HG02943 (cell line): ENCODE data around the gene MGRN1.

ENCODE experiments used
- ATAC-seq: cut with Tn5 transposase; IDR thresholded peaks from one replicate; pipeline ENCODE4 v1.9.1; 2021; ENCODE audit warnings: mild to moderate bottlenecking, low read depth, moderate library complexity; ENCODE audit not compliant: unreplicated experiment

Gene MGRN1

DNA sequence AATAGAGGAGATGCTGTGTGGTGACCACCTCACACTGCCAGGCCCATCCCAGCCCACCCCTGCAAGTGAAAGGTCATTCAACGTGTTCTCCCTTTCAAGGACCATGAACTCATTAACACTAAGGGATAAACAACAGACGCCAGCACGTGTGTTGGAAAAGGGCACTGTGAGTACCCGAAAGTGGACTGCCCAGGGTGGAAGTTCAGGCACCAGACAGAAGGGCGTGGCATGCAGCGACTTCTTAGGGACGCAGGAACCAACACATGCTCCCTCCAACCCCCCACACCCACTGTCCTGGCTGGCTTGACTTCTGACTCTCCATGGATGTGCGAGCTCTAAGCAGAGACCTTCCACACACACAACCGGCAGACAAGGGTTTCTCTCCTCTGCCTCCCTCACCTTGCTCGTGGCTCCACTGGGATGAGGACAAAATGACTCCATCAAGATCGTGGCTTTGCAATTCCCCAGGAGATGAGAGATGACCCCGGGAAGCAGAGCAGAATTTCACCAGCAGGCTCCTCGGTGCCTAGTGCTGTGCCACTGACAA is 20.9 kb upstream of the MGRN1 start:
- no peak for ATAC-seq

- no peak for ATAC-seq
Observed at GRCh38 chr16:4604401-4604800, 20.2 kb upstream of the MGRN1 start.

- ATAC-seq, result no peak
Observed at GRCh38 chr16:4606354-4606753, 18.3 kb upstream of the MGRN1 start.

DNA sequence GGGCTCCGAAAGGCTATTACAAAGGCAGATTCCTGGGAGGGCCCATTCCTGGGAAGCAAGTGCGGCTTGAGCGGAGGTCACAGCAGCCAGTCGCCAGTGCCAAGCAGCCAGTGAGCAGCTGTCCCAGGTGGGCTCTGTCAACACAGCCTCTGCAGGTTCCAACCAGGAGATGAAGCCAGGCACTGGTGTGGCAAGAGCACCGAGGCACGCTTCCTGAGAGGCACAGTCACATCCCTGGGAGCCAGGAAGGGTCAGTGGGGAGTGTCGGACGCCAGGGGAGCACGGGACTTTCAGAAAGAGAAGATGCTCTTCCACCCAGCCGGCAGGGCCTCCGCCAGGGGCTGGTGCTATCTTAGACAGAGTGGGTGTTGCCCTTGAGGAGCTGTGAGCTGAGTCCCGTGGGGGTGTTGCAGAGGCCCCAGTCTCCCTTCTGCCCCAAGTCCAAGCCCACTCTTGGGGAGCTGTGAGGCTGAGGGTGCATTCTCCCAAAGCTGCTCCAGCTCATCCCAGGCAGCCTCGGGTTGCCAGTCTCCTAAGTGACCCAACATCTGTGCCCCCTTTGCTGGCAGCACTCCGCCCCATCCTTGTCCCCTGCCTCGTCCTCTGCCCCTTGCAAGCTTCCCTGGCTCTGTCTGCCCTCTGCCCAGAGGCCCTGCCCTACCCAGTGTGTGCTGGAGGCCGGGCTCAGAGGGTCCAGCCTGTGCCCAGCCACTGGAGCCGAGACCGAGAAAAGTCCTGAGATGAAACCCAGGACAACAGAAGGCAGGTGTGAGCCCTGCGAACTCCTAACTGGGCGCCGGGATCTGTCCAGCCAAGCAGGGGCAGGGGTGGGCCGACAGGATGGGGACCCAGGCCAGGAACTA is 16.6 kb upstream of the MGRN1 start:
- ATAC-seq, result no peak

DNA sequence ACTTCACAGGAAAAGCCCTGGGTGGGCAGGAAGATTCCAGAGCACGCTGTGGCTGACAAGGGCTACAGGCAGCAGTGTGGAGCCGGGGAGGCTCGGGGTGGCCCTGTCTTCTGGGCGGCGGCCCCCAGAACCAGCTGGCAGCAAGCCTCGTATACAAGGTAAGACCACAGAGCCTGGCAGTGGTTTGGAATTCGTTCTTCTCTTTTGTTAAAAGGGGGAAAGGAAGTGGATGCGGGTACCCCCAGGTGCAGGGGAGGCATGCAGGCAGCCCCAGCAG is 16.0 kb upstream of the MGRN1 start:
- no peak for ATAC-seq

DNA sequence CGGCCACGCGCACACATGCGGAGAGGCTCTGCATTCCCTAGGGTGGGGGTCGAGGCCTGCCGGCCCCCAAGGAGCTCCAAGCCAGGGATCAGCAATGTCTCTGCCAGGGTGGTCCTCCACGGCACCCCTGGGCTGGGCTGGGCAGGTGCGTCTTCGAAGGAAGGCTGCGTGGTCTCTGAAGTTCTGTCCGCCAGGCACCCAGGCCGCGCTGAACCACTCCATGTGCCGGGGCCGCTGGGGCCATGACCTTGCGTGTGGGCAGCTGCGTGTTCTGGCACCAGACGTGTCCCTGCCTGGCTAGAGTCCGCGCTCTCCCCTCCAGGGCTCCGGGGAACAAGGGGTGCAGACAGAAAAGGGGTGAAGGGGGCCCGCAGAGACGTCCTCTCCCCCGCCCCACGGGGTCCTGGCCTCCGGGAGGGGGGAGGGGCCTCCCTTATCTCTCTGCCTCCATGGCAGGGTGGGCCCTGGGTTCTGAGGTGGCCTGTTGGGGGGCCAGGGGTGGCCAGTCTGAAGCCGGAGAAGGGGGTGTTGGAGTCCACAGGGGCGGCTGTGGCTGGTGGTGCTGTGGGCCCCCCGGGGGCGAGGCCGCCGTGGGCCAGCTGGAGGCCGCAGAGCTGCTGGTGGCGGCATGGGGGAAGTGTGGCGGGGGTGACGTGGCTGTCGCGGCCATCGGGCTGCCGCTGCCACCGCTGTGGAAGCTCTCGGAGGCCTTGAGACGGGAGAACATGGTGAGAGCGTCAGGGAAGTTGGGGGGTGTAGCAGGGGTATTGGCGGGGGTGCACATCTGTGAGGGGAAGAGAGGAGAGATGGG is 15.2 kb upstream of the MGRN1 start:
- no peak for ATAC-seq

- ATAC-seq, result no peak
Observed at GRCh38 chr16:4610011-4611005, 14.3 kb upstream of the MGRN1 start.

- ATAC-seq, result no peak
Observed at GRCh38 chr16:4611337-4612021, 13.1 kb upstream of the MGRN1 start.

DNA sequence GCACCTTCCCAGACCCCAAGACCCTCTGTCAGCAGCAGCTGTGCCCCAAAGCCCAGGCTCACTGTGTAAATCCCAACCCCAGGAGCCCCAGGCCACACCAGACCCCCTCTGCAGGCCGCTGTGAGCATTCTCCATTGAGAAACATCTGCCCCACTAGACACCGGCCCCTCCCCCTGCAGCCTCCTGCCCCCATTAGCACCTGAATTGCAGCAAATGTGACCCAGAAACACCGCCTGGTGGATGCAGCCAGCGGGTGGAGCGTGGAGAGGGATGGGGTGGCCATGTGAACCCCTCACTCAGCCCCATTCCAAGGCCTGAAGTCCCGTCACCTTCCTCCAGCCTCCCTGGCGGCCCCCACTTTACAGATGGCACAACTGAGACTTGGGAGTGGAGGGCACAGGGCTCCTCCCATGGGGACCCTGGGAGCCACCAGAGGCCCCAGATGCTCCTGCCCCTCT is 12.1 kb upstream of the MGRN1 start:
- ATAC-seq, result no peak

DNA sequence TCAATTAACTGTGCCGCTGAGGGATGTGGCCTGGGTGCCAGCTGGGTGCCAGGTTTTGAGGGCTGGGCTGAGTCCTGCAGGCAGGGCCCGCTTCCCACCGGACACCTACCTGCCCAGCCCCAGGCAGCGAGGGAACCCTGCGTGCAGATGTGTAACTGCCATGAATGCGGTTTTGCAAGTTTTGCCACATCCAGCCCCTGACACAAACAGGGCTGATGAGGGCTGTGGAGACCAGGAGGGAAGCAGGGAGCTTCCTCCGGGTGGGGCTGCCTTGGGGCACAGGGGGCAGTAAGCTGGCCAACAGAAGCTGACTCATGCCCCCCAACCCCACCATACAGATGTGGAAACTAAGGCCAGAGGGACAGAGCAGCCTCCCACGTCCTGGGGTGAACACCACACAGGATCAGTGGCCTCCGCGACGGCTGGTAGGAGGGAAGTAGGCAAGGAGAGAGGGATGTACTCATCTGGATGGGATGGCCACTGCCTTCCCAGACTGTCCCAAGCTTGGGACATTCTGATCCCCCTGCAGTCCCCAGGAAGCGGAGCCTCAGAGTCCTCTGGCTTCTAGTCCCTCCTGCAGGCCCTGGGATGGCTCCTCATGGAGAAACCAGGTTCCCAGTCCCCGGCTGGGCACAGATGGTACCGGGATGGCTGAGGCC is 11.5 kb upstream of the MGRN1 start:
- no peak for ATAC-seq

- ATAC-seq, result no peak
Observed at GRCh38 chr16:4613636-4614570, 10.7 kb upstream of the MGRN1 start.

DNA sequence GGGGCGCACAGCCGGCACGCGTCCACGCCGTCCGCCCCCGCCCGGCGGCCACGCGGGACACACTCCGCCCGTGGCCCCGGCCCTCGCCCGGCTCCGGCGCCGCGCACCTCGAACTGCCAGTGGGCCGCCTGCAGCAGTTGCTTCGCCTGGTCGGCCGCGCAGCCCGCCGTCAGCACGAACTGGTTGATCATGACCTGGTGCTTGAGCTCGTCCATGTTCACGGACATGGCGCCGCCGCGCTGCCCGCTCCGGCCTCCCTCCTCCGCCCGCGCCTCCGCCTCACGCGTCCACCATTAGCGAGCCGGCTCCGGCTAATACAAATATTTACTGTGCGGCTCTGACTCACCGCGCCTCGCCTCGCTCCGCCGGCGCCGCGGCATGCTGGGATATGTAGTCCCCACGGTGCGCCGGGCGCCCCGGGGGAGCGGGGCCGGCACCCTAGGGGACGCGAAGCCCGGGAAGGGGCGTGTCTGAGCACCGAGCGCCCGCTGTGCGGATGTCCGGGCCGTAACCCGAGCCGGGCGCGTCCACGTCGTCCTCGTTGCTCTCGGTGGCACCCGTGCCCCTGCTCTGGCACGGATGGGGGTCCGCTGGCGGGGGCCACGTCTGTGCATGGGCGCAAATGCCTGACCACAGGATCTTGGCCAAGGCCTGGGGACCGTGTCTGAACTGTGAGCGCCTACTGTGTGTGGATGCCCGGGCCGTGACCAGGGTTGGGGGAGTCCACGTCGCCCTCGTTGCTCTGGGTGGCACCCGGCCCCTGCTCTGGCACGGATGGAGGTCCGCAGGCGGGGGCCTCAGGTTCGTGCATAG is 9.8 kb upstream of the MGRN1 start, which contains the start of gene UBALD1:
Gene UBALD1, minus strand, starts transcription at position 318 of the 813 bp plus-strand sequence. Its CDS starts 91 bp downstream, at position 227.
- ATAC-seq, result peak; percentile 44

DNA sequence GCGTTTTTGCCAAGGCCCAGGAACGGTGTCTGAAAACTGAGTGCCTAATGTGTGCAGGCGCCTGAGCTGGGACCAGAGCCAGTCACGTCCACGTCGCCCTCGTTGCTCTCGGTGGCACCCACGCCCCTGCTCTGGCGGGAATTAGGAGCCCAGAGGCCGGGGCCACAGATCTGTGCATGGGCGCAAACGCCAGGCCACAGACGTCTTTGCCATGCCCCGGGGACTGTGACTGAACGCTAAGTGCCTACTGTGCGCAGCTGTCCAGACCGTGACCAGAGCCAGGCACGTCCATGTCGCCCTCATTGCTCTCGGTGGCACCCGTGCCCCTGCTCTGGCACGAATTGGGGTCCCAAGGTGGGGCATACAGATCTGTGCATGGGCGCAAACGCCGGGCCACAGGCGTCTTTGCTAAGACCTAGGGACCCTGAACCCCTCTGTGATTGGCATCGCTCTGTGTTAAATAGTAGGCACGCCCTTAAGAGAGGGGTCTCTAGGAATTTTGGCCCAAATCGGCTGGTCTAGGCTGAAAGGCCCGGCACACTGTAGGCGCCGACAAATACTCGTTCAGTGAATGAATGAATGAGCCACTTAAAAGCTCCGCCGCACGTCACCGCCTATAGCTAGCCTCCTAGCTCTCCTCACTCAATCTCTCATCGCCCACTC is 9.1 kb upstream of the MGRN1 start:
- no peak for ATAC-seq

DNA sequence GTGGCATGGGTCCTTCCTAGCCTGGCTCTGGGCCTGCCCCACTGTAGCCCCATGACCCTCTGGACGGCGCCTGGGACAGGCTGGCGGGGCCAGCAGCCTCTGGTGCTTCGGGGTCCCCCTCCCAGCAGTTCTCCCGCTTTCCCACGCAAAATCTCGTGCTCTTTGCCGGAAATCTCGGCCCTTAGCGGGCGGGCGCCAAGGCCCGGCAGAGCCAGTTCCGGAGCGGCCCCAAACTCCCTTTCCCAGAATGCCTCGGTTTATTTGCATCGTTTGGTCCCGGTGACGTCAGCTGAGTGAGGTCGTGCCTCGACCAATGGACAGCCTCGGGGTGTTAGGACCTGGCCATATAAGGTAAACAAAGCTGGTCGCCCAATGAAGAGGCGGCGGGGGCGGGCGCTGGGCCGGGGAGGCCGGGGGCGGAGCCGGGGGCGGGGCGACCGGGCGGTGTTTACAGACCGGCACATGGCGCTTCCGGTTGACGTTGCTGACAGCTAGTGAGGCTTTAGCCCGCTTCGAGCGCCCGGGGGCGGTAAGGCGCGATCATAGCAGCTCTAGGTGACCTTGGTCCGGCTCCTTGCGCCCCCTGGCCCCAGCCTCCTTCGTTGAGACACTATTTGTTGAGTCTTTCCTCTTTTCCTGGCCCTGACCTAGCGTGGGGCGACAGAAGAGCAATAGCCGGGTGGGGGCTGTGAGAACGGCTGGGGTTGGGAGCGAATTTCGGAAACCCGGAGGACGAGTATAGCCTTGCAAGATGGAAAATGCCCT is 8.4 kb upstream of the MGRN1 start:
- ATAC-seq, result peak; percentile 70

- ATAC-seq, result no peak
Observed at GRCh38 chr16:4617880-4618279, 6.7 kb upstream of the MGRN1 start.
